GM18505 (cell line): ENCODE measurements around the gene CFAP20.
"Not testable (repeated sequence)": the region's sequence is repeated elsewhere in the genome, so short reads cannot be mapped to it uniquely, and the experiment has no call there.

Source experiments
- ATAC-seq: cut with Tn5 transposase; IDR thresholded peaks from one replicate; pipeline ENCODE4 v1.9.1; 2021; ENCODE audit not compliant: unreplicated experiment
- POLR2A ChIP-seq: IDR thresholded peaks from 4 replicates; pipeline ENCODE4 v1.6.1; 2011; ENCODE audit warnings: borderline replicate concordance; ENCODE audit not compliant: insufficient read depth, insufficient read length; ENCODE audit errors: extremely low read depth

Gene CFAP20

GRCh38 chr16:58084635-58085034 is 44.5 kb downstream of the CFAP20 start:
- no peak for ATAC-seq
- TF ChIP-seq POLR2A, result no peak

DNA sequence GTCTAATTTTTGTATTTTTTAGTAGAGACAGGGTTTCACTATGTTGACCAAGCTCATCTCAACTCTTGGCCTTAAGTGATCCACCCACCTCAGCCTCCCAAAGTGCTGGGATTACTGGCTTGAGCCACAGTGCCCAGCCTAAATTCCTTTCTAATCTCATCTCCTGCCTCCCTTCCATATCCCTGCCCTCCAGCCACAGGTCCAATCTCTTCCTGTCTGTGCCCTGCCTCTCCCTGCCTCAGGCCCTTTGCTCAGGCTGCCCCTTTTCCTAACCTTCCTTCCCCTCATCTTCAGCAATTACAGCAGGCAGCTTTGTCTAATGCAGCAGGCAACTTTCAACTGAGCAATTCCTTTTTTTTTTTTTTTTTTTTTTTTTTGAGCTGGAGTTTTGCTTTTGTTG is 46.8 kb downstream of the CFAP20 start:
- TF ChIP-seq POLR2A, result no peak
- no peak for ATAC-seq

- ATAC-seq, result not testable (repeated sequence)
These were observed 48.5 kb downstream of the CFAP20 start for GRCh38 chr16:58080657-58081056.

- no peak for TF ChIP-seq POLR2A
- ATAC-seq, result no peak
These were observed 51.4 kb downstream of the CFAP20 start for GRCh38 chr16:58077796-58078195.

- ATAC-seq, result no peak
- no peak for TF ChIP-seq POLR2A
These were observed 52.7 kb downstream of the CFAP20 start for GRCh38 chr16:58076514-58076913.

DNA sequence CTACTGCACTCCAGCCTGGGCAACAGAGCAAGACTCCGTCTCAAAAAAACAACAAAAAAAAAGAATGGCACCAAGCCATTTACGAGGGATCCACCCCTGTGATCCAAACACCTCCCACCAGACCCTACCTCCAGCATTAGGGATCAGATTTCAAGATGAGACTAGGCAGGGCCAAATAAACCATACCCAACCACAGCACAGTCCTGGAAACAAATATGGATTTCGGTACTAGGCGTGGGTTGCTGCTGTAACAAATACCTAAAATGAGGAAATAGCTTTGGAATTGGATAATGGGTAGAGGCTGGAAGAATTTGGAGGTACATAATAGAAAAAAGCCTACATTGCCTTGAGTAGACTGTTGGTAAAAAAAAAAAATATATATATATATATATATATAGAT is 54.5 kb downstream of the CFAP20 start:
- no peak for TF ChIP-seq POLR2A
- ATAC-seq, result no peak

DNA sequence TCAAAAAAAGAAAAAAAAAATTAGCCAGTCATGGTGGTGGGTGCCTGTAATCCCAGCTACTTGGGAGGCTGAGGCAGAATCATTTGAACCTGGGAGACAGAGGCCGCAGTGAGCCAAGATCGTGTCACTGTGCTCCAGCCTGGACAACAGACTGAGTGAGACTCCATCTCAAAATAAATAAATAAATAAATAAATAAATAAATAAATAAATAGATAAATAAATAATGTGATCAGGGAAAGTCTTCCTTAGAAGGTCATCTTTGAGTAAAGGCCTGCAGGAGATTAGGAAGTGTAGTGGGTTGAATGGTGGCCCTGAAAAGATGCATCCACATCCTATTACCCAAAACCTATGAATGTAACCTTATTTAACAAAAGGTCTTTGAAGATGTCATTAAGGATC is 56.1 kb downstream of the CFAP20 start:
- ATAC-seq, result not testable (repeated sequence)

DNA sequence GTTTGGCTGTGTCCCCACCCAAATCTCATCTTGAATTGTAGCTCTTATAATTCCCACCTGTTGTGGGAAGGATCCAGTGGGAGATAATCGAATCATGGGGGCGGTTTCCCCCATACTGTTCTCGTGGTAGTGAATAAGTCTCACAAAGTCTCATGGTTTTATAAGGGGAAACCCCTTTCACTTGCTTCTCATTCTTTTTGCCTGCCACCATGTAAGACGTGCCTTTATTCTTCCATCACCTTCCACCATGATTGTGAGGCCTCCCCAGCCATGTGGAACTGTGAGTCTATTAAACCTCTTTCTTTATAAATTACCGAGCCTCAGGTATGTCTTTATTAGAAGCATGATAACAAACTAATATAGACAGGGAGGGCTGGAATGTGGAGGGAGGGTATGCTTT is 57.0 kb downstream of the CFAP20 start:
- not testable (repeated sequence) for ATAC-seq

GRCh38 chr16:58070585-58070984 is 58.6 kb downstream of the CFAP20 start:
- TF ChIP-seq POLR2A, result no peak
- ATAC-seq, result no peak
